Gastrocnemius medialis (tissue), 4 donors: Measurements from ENCODE around the gene CEP72. TPM values are rescaled to one million over a fixed set of nuclear protein-coding genes. Genes with fewer than 3 reads are reported as not detected.
"Not testable (repeated sequence)": the region's sequence is repeated elsewhere in the genome, so short reads cannot be mapped to it uniquely, and the experiment has no call there.

Experiments
- ATAC-seq, 2 donors: fragments of 150-250 bp; one replicate each; pipeline ENCODE4 v1.9.1; 2016
- DNase-seq, 2 donors: peaks; one replicate each; pipeline ENCODE4 v3.0.0-alpha.2; 2019
- H3K27ac ChIP-seq, 4 donors: fragments of 200-600 bp; sonication (generic); 1 replicate in 1 of 4; 2 replicates in 3 of 4; pipeline ENCODE4 v1.5.1; 2016 to 2018; ENCODE audit warnings: mild to moderate bottlenecking in 2 of 4, moderate library complexity in 1 of 4
- H3K27me3 ChIP-seq, 3 donors: fragments of 200-600 bp; sonication (generic) in 2 of 3; 1 replicate in 1 of 3; 2 replicates in 2 of 3; pipeline versions ENCODE4 v1.5.1 to v1.6.0; 2016 to 2019; ENCODE audit warnings: mild to moderate bottlenecking in 1 of 3, moderate library complexity in 1 of 3
- H3K36me3 ChIP-seq, 2 donors: fragments of 200-600 bp; sonication (generic) in 1 of 2; one replicate each; pipeline ENCODE4 v1.5.1; 2017 to 2018
- H3K4me1 ChIP-seq, 2 donors: fragments of 200-600 bp; sonication (generic) in 1 of 2; one replicate each; pipeline ENCODE4 v1.5.1; 2016 to 2017; ENCODE audit warnings: mild to moderate bottlenecking in 2 of 2
- H3K4me3 ChIP-seq, 4 donors: fragments of 200-600 bp; sonication (generic) in 3 of 4; 1 replicate in 1 of 4; 2 replicates in 3 of 4; pipeline ENCODE4 v1.5.1; 2016 to 2019; ENCODE audit warnings: mild to moderate bottlenecking in 2 of 4
- H3K9me3 ChIP-seq, 3 donors: fragments of 200-600 bp; sonication (generic) in 2 of 3; 1 replicate in 1 of 3; 2 replicates in 2 of 3; pipeline ENCODE4 v1.5.1; 2016 to 2019
- CTCF ChIP-seq, 5 experiments: fragments of 450-650 bp in 3 of 5; fragments of 200-600 bp in 2 of 5; sonication (generic) in 2 of 5; IDR thresholded peaks in 4 of 5; conservative IDR thresholded peaks in 1 of 5; 1 replicate in 4 of 5; 2 replicates in 1 of 5; pipeline ENCODE4 v1.5.1; 2016 to 2019; ENCODE audit warnings: antibody characterized with exemption in 5 of 5, mild to moderate bottlenecking in 3 of 5, moderate library complexity in 3 of 5
- POLR2A ChIP-seq, 2 donors: fragments of 450-650 bp; IDR thresholded peaks; one replicate each; pipeline ENCODE4 v1.6.1; 2017; ENCODE audit warnings: antibody characterized with exemption in 2 of 2, mild to moderate bottlenecking in 2 of 2, moderate library complexity in 2 of 2
- in situ Hi-C, 4 donors: fragments of 200-750 bp; cut with MboI; loops; one replicate each; pipeline versions ENCODE4 v1.15.0 to v1.8.0; 2017; ENCODE audit warnings: low sequenced_read_pairs in 4 of 4
- intact Hi-C: fragments of 100-400 bp; cut with DNase I; formaldehyde crosslinking; loops from one replicate; pipeline ENCODE4 v1.15.1; 2023; ENCODE audit warnings: low total_unique reads
- total RNA-seq, 4 donors: library from RNA; depleted of rRNA; stranded (reverse); fragments of >200 nt; gene quantifications; one replicate each; pipeline versions ENCODE4 v1.1.0 to v1.2.3, GENCODE V29; 2016

Gene CEP72
- total RNA-seq, 4 donors from 2014 or later, result 0.36 to 0.56 (median 0.40) TPM; not detected in 1

GRCh38 chr5:681317-682191 is 69.4 kb downstream of the CEP72 start:
- H3K4me3 ChIP-seq, H3K27me3 ChIP-seq, H3K9me3 ChIP-seq, H3K27ac ChIP-seq, in situ Hi-C loops, H3K36me3 ChIP-seq, intact Hi-C loops, ATAC-seq, DNase-seq: not testable (repeated sequence)
- peaks cover 0 to 45% of the 10 kb centered on the region in 2 donors for H3K4me1 ChIP-seq

GRCh38 chr5:682216-682615 is 70.1 kb downstream of the CEP72 start:
- H3K36me3 ChIP-seq, H3K9me3 ChIP-seq, H3K27me3 ChIP-seq, DNase-seq, intact Hi-C loops, ATAC-seq, H3K4me3 ChIP-seq, in situ Hi-C loops: not testable (repeated sequence)
- Histone ChIP-seq H3K4me1 (peaks cover 0 to 45% of the 10 kb centered on the region in 2 donors), H3K27ac (peak overlapping the region in 1 of 4 donors; percentile 66)

GRCh38 chr5:682651-683358 is 70.7 kb downstream of the CEP72 start:
- Histone ChIP-seq H3K4me1 (peaks cover 0 to 45% of the 10 kb centered on the region in 2 donors), H3K27ac (peak overlapping the region in 1 of 4 donors; percentile 66)
- DNase-seq, result peak in 1 of 2 donors; percentile 10
- intact Hi-C loops, H3K36me3 ChIP-seq, ATAC-seq, H3K9me3 ChIP-seq, H3K27me3 ChIP-seq, H3K4me3 ChIP-seq, in situ Hi-C loops: not testable (repeated sequence)

- Histone ChIP-seq H3K9me3 (no peaks in the 10 kb centered on the region), H3K27me3 (no peaks in the 10 kb centered on the region), H3K36me3 (no peaks in the 10 kb centered on the region), H3K27ac (peak overlapping the region in 1 of 4 donors; percentile 66), H3K4me3 (no peak overlapping the region), H3K4me1 (peaks cover 0 to 50% of the 10 kb centered on the region in 2 donors)
- intact Hi-C loops, result no loop called here
- DNase-seq, result no peak
- peak; percentile 50 to 57 for ATAC-seq
- TF ChIP-seq CTCF (IDR thresholded peaks at IDR 0.05 in 4 of 5, conservative IDR thresholded peaks at IDR 0.05 in 1 of 5) (no peak), POLR2A (IDR thresholded peaks at IDR 0.05) (no peak)
- in situ Hi-C loops, result no loop called here
Measured at GRCh38 chr5:683551-684481, 71.7 kb downstream of the CEP72 start.

GRCh38 chr5:684751-685216 is 72.6 kb downstream of the CEP72 start:
- TF ChIP-seq POLR2A (IDR thresholded peaks at IDR 0.05), result no peak
- TF ChIP-seq CTCF (IDR thresholded peaks at IDR 0.05 in 4 of 5, conservative IDR thresholded peaks at IDR 0.05 in 1 of 5), result no peak
- H3K36me3 ChIP-seq, result no peaks in the 10 kb centered on the region
- intact Hi-C loops (no loop called here), in situ Hi-C loops (no loop called here)
- ATAC-seq (no peak), DNase-seq (no peak)
- no peak overlapping the region for H3K4me3 ChIP-seq
- no peak overlapping the region for H3K27ac ChIP-seq
- no peaks in the 10 kb centered on the region for H3K27me3 ChIP-seq
- H3K4me1 ChIP-seq, result peaks cover 0 to 44% of the 10 kb centered on the region in 2 donors
- no peaks in the 10 kb centered on the region for H3K9me3 ChIP-seq
